K562 (cell line): Measurements from ENCODE around the gene CBX1. TPM values are rescaled to one million over a fixed set of nuclear protein-coding genes. Genes with fewer than 3 reads are reported as not detected.

Experiments used
- BRD9 ChIP-seq: fragments of 450-650 bp; IDR thresholded peaks from 2 replicates; pipeline ENCODE4 v1.6.1; 2018; ENCODE audit warnings: low read depth; ENCODE audit not compliant: partially characterized antibody
- CREM ChIP-seq: IDR thresholded peaks from 2 replicates; pipeline ENCODE4 v1.6.1; 2014; ENCODE audit warnings: antibody characterized with exemption, low read depth
- FOXM1 ChIP-seq, 2 experiments: fragments of 450-650 bp in 1 of 2; sonication (generic) in 1 of 2; formaldehyde crosslinking in 1 of 2; IDR thresholded peaks; 2 replicates each; pipeline versions ENCODE4 v1.6.1 to v1.9.0; 2017 to 2022; ENCODE audit warnings: low read depth in 2 of 2, mild to moderate bottlenecking in 2 of 2, missing genetic modification reagents in 1 of 2, moderate library complexity in 1 of 2
- FOXO4 ChIP-seq: fragments of 450-650 bp; formaldehyde crosslinking; IDR thresholded peaks from 2 replicates; pipeline ENCODE4 v1.4.0; 2020; ENCODE audit warnings: mild to moderate bottlenecking, moderate library complexity
- MNT ChIP-seq, 2 experiments: fragments of 450-650 bp; conservative IDR thresholded peaks; 2 replicates each; pipeline ENCODE4 v1.6.1; 2017; ENCODE audit warnings: mild to moderate bottlenecking in 2 of 2, moderate library complexity in 2 of 2
- NFYB ChIP-seq: IDR thresholded peaks from 2 replicates; pipeline ENCODE4 v1.6.1; 2011; ENCODE audit warnings: mild to moderate bottlenecking, moderate library complexity; ENCODE audit not compliant: insufficient read length; ENCODE audit errors: extremely low read depth
- POLR3A ChIP-seq: IDR thresholded peaks from 2 replicates; pipeline ENCODE4 v1.6.1; 2011; ENCODE audit warnings: borderline replicate concordance, mild to moderate bottlenecking, moderate library complexity; ENCODE audit not compliant: insufficient read length, insufficient read depth; ENCODE audit errors: extremely low read depth
- SNIP1 ChIP-seq: fragments of 450-650 bp; IDR thresholded peaks from 2 replicates; pipeline ENCODE4 v1.7.1; 2017; ENCODE audit warnings: low read depth, mild to moderate bottlenecking
- STAG1 ChIP-seq: sonication (generic); formaldehyde crosslinking; IDR thresholded peaks from 2 replicates; pipeline ENCODE4 v1.5.0; 2020; ENCODE audit warnings: missing genetic modification reagents, borderline replicate concordance
- ZFP91 ChIP-seq: sonication (generic); formaldehyde crosslinking; IDR thresholded peaks from 2 replicates; pipeline ENCODE4 v1.8.0; 2022; ENCODE audit warnings: mild to moderate bottlenecking, missing genetic modification reagents
- ZNF699 ChIP-seq: fragments of 250-450 bp; sonication (Bioruptor Pico); IDR thresholded peaks from 2 replicates; pipeline ENCODE4 v1.8.0; 2021; ENCODE audit warnings: mild to moderate bottlenecking, moderate library complexity; ENCODE audit not compliant: insufficient replicate concordance
- ZNF830 ChIP-seq: fragments of 250-450 bp; sonication (Bioruptor Pico); IDR thresholded peaks from 2 replicates; pipeline ENCODE4 v1.5.0; 2021; ENCODE audit warnings: mild to moderate bottlenecking
- ZZZ3 ChIP-seq: fragments of 450-650 bp; IDR thresholded peaks from 2 replicates; pipeline ENCODE4 v1.6.1; 2016; ENCODE audit warnings: antibody characterized with exemption, mild to moderate bottlenecking, moderate library complexity
- polyA plus RNA-seq, 8 experiments: library from polyadenylated mRNA; depleted of rRNA in 4 of 8; stranded (reverse) in 5 of 8; unstranded in 3 of 8; fragments of >200 nt; fragmentation: Nextera tagmentation in 2 of 8; fragmentation: Illumina TruSeq in 1 of 8; extraction: Ambion mirVana in 2 of 8; extraction: Trizol in 1 of 8; gene quantifications; 2 replicates each; pipeline versions ENCODE4 v1.2.1 to v1.2.3, GENCODE V29; 2011 to 2014; ENCODE audit warnings: inconsistent platforms in 1 of 8, missing spikeins in 1 of 8
- total RNA-seq, 7 experiments: library from RNA; depleted of rRNA in 6 of 7; stranded (reverse); fragments of >200 nt in 6 of 7; fragmentation: Illumina TruSeq in 2 of 7; extraction: Trizol in 2 of 7; gene quantifications; 2 replicates each; pipeline versions ENCODE4 v1.2.1 to v1.2.3, GENCODE V29; 2011 to 2021; ENCODE audit warnings: low replicate concordance in 1 of 7
- TF ChIP-seq, protein P1 (sequence below): fragments of 450-650 bp; formaldehyde crosslinking; IDR thresholded peaks from 2 replicates; pipeline ENCODE4 v1.4.0; 2020; ENCODE audit warnings: mild to moderate bottlenecking
- TF ChIP-seq, protein P2 (sequence below): IDR thresholded peaks from 2 replicates; pipeline ENCODE4 v1.6.1; 2016; ENCODE audit warnings: missing genetic modification characterization, missing compliant biosample characterization
- TF ChIP-seq, protein P3 (sequence below): IDR thresholded peaks from 2 replicates; pipeline ENCODE4 v1.6.1; 2014; ENCODE audit warnings: antibody characterized with exemption

CBX1 gene
- total and polyA plus RNA-seq, 9 of the 15 experiments (the other 6 are each of a cell fraction or from before 2014, with no cell fraction given), result 10.6 to 95.7 (median 52.7) TPM

- no peak for TF ChIP-seq ZFP91 (CRISPR knock-in tag)
- TF ChIP-seq FOXO4 (CRISPR knock-in tag), result no peak
- TF ChIP-seq, protein P1, sequence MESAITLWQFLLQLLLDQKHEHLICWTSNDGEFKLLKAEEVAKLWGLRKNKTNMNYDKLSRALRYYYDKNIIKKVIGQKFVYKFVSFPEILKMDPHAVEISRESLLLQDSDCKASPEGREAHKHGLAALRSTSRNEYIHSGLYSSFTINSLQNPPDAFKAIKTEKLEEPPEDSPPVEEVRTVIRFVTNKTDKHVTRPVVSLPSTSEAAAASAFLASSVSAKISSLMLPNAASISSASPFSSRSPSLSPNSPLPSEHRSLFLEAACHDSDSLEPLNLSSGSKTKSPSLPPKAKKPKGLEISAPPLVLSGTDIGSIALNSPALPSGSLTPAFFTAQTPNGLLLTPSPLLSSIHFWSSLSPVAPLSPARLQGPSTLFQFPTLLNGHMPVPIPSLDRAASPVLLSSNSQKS (CRISPR knock-in tag), result no peak
- TF ChIP-seq ZNF830, result no peak
- TF ChIP-seq MNT (conservative IDR thresholded peaks at IDR 0.05), result peak; percentile 87 to 95
- peak; percentile 80 for TF ChIP-seq STAG1 (CRISPR knock-in tag)
- no peak for TF ChIP-seq FOXM1 (IDR thresholded peaks at IDR 0.05; ENCODE audit: low read depth)
- no peak for TF ChIP-seq FOXM1 (CRISPR knock-in tag; IDR thresholded peaks at IDR 0.05; ENCODE audit: low read depth)
- TF ChIP-seq CREM, result peak; percentile 33; the same call in 1 of the 2 replicates
- TF ChIP-seq ZNF699 (CRISPR knock-in tag), result no peak
- TF ChIP-seq, protein P2, sequence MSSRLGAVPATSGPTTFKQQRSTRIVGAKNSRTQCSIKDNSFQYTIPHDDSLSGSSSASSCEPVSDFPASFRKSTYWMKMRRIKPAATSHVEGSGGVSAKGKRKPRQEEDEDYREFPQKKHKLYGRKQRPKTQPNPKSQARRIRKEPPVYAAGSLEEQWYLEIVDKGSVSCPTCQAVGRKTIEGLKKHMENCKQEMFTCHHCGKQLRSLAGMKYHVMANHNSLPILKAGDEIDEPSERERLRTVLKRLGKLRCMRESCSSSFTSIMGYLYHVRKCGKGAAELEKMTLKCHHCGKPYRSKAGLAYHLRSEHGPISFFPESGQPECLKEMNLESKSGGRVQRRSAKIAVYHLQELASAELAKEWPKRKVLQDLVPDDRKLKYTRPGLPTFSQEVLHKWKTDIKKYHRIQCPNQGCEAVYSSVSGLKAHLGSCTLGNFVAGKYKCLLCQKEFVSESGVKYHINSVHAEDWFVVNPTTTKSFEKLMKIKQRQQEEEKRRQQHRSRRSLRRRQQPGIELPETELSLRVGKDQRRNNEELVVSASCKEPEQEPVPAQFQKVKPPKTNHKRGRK, result no peak
- no peak for TF ChIP-seq POLR3A
- TF ChIP-seq NFYB, result peak; percentile 27
- no peak for TF ChIP-seq BRD9
- TF ChIP-seq SNIP1, result no peak
- TF ChIP-seq ZZZ3, result no peak
- TF ChIP-seq, protein P3, sequence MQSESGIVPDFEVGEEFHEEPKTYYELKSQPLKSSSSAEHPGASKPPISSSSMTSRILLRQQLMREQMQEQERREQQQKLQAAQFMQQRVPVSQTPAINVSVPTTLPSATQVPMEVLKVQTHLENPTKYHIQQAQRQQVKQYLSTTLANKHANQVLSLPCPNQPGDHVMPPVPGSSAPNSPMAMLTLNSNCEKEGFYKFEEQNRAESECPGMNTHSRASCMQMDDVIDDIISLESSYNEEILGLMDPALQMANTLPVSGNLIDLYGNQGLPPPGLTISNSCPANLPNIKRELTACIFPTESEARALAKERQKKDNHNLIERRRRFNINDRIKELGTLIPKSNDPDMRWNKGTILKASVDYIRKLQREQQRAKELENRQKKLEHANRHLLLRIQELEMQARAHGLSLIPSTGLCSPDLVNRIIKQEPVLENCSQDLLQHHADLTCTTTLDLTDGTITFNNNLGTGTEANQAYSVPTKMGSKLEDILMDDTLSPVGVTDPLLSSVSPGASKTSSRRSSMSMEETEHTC, result peak; percentile 18; the same call in 1 of the 2 replicates
Measured at GRCh38 chr17:48025040-48025903, 76.0 kb downstream of the CBX1 start (continued).
